CD4-positive, alpha-beta T cell treated with Interleukin-15 for 1 hour (primary cell): ENCODE measurements around the gene MAP3K14.

Experiments used
- DNase-seq: peaks from one replicate; pipeline ENCODE4 v3.0.0-alpha.2; 2020

The MAP3K14 gene

DNA sequence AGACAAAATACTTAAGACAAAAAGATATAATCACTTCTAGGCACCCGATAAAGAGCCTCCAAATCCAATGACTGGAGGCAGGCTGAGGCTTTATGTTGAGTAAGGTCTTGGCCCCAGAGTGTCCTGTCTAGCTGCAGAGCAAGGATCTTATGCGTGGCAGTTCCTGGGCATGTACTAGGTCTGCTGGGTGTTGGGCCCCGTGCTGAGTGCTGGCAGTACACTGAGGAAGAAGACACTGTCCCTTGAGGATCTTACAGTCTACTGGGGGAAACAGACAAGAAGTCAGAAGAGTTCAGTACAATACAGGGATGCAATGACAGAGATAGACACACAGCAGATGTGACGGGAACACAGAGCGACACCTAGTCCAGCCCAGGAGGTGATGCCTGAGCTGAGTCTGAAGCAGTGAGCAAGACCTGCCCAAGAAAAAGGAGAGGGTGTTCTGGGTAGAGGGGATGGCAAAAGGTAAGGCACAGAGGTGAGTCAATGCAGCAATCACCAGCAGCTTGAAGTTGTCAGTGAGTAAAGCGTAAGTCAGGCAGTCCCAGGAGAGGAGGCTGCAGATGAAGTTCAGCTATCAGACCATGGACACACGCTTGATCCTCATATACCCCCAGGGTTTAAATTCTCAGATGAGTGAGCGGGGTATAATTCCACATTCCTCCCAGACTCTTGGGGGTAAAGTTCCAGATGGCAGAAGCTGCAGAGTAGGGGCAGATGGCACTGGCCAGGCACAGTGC lies 18.1 kb downstream of the MAP3K14 start:
- no peak for DNase-seq

DNA sequence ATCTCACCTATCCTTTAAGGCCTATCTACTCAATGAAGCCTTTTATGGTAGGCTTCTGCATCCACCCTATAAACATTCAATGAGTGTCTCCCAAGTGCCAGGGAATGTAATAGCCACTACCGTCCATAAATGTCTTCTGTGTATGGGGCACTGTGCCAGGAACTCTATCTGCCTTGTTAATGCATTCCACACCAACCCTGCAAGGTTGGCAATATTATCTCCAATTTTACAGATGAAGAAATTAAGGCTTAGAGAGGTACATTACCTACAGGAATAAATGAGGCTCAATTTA lies 20.0 kb downstream of the MAP3K14 start:
- no peak for DNase-seq

GRCh38 chr17:45296003-45296832 lies 20.6 kb downstream of the MAP3K14 start:
- DNase-seq: peak; percentile 67

DNA sequence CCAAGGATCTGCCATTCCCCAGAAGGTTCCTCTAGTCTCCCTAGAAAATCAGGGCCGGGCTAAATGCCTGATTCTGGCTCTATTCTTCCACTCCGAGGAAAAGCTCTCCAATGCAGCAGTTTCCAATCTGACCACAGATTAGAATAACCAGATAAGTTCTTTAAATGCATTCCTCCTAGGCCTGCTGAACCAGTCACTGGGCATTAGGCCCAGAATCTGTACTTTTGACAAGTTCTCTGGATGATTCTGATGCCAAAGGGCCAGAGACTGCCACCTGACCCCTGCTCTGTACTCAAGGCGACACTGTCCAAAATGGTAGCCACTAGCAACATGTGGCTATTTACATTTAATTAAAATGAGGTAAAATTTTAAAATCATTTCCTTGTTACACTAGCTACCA lies 22.3 kb downstream of the MAP3K14 start:
- no peak for DNase-seq

- DNase-seq: peak; percentile 72
Measured at GRCh38 chr17:45293413-45294211, 23.2 kb downstream of the MAP3K14 start.

- DNase-seq: no peak
Measured at GRCh38 chr17:45292696-45293412, 24.0 kb downstream of the MAP3K14 start.

- peak; percentile 46 for DNase-seq
Measured at GRCh38 chr17:45291171-45291805, 25.5 kb downstream of the MAP3K14 start.

GRCh38 chr17:45290269-45290765 lies 26.5 kb downstream of the MAP3K14 start:
- DNase-seq: no peak

- no peak for DNase-seq
Measured at GRCh38 chr17:45289301-45290268, 27.2 kb downstream of the MAP3K14 start.

DNA sequence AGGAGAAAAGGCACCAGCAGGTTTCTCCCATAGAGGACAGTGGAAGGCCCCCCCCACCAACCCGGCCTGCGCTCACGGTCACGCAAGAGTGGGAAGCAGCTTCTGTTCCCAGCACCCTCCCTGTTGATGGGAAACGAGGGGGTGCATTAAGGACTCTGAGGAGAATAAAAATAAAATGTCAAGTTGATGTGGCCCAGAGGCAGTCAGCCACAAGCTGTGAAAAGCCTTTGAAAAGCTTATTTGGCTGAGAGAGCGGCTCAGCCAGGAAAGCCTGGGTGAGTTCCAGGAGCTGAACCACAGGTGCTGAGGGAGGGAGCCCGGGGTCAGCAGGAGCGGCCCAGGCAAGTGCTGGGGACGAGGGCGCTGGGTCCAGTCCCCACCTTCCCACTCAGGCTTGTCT lies 28.0 kb downstream of the MAP3K14 start:
- DNase-seq: no peak

- DNase-seq: no peak
Measured at GRCh38 chr17:45287526-45288500, 29.0 kb downstream of the MAP3K14 start.

GRCh38 chr17:45286286-45286685 lies 30.5 kb downstream of the MAP3K14 start:
- DNase-seq: no peak

DNA sequence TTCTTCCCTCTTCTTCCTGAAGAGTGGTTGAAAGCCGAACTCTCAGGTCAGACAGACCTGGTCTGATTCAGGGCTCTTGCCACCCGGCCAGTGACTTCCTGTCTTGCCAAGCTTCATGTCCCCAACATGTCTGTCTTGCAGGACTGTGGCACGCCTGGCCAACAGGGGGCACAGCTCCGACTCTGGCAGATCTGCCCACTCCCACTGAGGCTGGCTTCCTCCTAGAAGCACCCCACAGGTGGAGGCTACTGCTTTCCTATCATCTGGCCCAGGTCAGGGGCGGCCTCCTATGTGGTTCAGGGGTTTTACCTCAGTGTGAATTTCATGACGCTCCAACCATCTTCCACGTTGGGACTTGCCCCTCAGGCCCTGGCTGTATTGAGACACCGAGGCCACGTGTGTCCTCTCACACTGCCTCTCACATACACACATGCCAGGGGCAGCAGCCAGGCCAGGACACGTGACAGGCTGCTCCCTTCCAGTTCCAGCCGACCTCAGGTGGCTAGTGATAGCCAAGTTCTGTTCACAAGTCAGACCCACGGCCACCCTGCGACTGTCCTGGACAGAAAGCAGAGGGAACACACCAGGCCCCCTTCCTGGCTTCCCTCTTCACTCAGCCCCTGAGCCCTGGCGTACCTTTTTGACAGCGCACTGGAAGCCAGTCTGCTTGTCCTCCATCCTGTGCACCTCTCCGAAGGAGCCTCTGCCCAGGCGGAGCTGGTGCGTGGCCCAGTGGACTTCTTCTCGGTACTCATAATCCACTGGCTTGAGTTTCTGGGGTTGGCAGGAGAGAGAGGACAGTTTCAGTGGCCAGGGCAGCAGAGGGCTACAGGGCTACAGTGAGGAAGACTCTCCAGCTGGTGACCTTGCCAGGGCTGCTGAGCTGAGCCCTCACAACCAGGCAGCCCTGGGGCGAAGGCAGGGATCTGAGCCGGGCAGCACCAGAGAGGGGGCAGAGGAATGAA lies 32.4 kb downstream of the MAP3K14 start:
- peak; percentile 38 for DNase-seq

- DNase-seq: no peak
Measured at GRCh38 chr17:45283711-45284110, 33.1 kb downstream of the MAP3K14 start.

- DNase-seq: no peak
Measured at GRCh38 chr17:45282683-45283644, 33.9 kb downstream of the MAP3K14 start.

- DNase-seq: no peak
Measured at GRCh38 chr17:45279898-45280297, 36.9 kb downstream of the MAP3K14 start.

- no peak for DNase-seq
Measured at GRCh38 chr17:45277992-45278391, 38.8 kb downstream of the MAP3K14 start.
